ENCODE measurements around the gene RNF215.

DNA sequence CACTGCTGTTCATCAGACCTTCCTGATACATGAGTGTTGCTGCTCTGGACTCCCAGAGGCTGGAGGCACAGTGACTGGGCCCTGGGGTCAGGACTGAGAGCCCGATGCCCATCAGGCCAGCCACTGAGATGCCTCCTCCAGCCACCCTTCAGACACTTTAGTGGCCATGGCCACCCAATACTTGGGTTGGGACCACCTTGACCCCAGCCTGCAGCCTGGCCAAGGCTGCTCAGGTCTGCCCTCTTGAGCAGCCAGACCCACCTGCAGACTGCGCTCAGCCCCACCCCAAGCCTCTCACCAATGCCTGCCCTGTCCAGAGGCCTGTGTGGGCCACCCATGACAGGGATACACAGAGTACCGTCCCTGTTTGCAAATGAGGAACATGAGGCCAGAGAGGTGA lies 4.2 kb downstream of the RNF215 start:
- TF ChIP-seq, protein P1, sequence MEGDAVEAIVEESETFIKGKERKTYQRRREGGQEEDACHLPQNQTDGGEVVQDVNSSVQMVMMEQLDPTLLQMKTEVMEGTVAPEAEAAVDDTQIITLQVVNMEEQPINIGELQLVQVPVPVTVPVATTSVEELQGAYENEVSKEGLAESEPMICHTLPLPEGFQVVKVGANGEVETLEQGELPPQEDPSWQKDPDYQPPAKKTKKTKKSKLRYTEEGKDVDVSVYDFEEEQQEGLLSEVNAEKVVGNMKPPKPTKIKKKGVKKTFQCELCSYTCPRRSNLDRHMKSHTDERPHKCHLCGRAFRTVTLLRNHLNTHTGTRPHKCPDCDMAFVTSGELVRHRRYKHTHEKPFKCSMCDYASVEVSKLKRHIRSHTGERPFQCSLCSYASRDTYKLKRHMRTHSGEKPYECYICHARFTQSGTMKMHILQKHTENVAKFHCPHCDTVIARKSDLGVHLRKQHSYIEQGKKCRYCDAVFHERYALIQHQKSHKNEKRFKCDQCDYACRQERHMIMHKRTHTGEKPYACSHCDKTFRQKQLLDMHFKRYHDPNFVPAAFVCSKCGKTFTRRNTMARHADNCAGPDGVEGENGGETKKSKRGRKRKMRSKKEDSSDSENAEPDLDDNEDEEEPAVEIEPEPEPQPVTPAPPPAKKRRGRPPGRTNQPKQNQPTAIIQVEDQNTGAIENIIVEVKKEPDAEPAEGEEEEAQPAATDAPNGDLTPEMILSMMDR (IDR thresholded peaks at IDR 0.05), result no peak
- TF ChIP-seq POLR2A (IDR thresholded peaks at IDR 0.05), result no peak
